A549 treated with Mapracorat at 1 μM for 4 hours (cell line): ENCODE measurements around the gene FGD6. TPM values are rescaled to one million over a fixed set of nuclear protein-coding genes. Genes with fewer than 3 reads are reported as not detected.

Source experiments
- total RNA-seq: library from RNA; stranded (reverse); fragments of 200-300 nt; extraction: Qiagen RNA extraction; gene quantifications from 5 replicates; pipeline ENCODE4 v1.2.3, GENCODE V29; 2022

Gene FGD6
- total RNA-seq = 10.6 to 16.5 TPM (median 13.5 TPM) in 5 replicates

DNA sequence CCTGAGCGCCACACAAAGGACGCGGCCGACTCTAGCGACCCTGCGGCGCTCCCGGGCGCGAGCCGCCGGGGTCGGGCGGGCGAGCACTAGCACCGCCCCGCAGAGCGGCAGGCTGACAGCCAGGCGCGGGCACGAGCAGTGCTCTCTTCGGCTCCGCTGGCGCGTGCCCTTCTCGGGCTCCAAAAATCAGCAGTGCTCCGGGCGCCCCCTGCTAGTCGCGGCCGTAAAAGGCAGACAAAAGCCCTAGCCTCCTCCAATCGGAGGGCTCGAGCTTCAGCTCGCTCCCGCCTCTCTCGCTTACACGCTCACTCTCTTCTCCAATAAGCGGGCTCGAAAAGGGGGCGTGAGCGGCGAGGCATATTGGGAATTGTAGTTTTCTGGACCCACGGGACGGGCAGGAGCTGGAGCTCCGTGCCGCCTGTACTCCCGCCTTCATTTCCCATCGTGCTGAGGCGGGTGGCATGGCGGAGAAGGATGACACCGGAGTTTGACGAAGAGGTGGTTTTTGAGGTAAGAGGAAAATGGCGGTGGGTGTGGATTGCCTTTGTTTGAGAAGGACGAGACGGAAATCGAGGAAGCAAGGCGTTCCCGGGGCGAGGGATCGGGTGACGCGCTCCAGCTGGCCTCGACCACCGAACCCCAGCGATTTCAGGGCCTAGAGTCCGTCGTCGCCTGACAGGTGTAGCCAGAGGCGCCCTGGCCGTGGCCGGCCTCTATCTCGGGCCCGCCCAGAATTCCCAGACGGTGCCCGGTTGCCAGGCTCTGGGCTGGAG lies at the start of gene FGD6, which contains the start of gene VEZT:
Gene FGD6, minus strand, starts transcription at position 91 of the 773 bp plus-strand sequence. CDS start 227 bp downstream, outside the sequence.
Gene VEZT, plus strand, starts transcription at position 431 of the 773 bp plus-strand sequence. Its CDS starts 44 bp downstream, at position 475.

DNA sequence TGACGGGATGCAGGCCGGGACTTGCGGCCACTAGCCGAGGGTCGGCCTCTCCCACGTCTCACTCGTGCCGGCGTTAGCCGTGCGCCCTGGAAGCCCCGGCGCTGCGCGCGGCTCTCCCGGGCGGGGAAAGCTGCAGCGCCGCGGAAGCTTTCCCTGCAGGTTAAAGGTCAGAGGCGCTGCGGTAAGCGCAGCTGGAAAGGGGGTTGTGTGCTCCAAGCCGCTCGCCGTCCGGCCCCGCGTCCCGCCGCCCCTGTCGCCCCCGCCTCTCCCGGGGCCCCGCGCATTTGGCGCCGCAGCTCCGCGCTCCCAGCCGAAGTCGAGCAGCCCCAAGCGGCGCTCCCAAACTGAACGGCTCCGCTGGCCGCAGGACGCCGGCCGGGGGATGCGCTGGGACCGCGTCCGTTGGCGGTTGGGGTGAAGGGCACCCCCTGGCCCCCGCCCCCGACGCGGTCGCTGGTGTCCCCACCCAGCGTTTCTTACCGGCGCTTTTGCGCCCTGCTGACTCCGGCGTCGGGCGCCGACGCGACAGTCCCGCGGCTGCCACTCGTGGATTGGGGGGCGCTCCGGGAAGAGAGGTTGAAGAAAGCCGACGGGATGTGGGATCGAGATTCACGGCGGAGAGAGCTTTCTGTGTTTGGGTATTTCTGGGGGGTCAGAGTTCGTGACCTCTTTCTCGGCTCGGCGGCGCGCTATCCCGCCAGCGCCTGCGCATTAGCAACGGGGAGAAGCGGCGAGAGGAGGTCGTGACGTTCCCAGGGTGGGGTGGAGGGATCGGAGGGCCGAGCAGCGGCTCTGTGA lies 144.2 kb downstream of the FGD6 start, which contains the start of gene NR2C1:
Gene NR2C1, minus strand, starts transcription at position 719 of the 798 bp plus-strand sequence. CDS start 6,234 bp downstream, outside the sequence.

Other genes with a start within 250 kb of the FGD6 start
- gene NDUFA12, start 213.8 kb downstream of the FGD6 start, total RNA-seq = 132 to 193 TPM (median 138 TPM) in 5 replicates
- gene NR2C1, start 143.8 kb downstream of the FGD6 start, total RNA-seq = 22.0 to 26.8 TPM (median 25.7 TPM) in 5 replicates
- gene VEZT, start 340 bp upstream of the FGD6 start, total RNA-seq = 51.4 to 74.3 TPM (median 63.5 TPM) in 5 replicates